Activated naive CD8-positive, alpha-beta T cell treated with anti-CD3 and anti-CD28 coated beads, Interleukin-2, amount 50 U/mL, for 24 hours (primary cell): ENCODE measurements around the gene TDP2.
"Not testable (repeated sequence)": the region's sequence is repeated elsewhere in the genome, so short reads cannot be mapped to it uniquely, and the experiment has no call there.

Source experiments
- ATAC-seq: fragments of 150-1000 bp; cut with Tn5 transposase; one replicate; pipeline ENCODE4 v1.10.0; 2021
- DNase-seq: peaks from one replicate; pipeline ENCODE4 v3.0.0; 2021
- H3K27ac Mint-ChIP-seq: one replicate; pipeline ENCODE4 v1.8.0; 2021; ENCODE audit warnings: mild to moderate bottlenecking, mixed read lengths
- H3K27me3 Mint-ChIP-seq: one replicate; pipeline ENCODE4 v1.8.0; 2021; ENCODE audit warnings: mixed read lengths
- H3K36me3 Mint-ChIP-seq: one replicate; pipeline ENCODE4 v1.8.0; 2021; ENCODE audit warnings: low read depth, mixed read lengths
- H3K4me1 Mint-ChIP-seq: one replicate; pipeline ENCODE4 v1.8.0; 2021; ENCODE audit warnings: mixed read lengths
- H3K4me3 Mint-ChIP-seq: one replicate; pipeline ENCODE4 v1.8.0; 2021; ENCODE audit warnings: mild to moderate bottlenecking, moderate library complexity, mixed read lengths
- H3K9me3 Mint-ChIP-seq: one replicate; pipeline ENCODE4 v1.8.0; 2021; ENCODE audit warnings: mixed read lengths

TDP2 gene

DNA sequence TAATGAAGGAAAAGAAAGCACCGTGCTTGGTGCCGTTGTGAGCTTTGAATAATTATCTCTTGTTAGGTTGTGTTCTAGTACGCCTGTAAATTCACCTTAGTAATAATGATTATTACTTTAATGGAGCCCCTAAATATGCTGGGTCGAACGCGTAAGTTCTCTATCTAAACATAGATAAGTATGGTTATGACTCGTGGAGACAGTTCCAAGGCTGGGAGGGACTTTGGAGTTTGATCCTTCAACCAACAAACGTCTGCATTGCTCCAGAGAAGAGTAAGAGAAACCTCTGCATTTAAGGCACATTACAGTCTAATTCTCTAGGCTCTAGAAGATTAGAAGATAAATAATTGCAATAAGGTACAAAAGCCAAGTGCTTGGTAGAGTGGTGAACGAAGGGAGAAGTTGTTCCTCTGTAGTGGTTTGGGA, 692 bp upstream of the TDP2 start:
- peak overlapping the region; percentile 99 for H3K4me3 Mint-ChIP-seq
- no peak for ATAC-seq
- H3K9me3 Mint-ChIP-seq: peaks cover 15% of the 10 kb centered on the region
- H3K36me3 Mint-ChIP-seq: peaks cover 50% of the 10 kb centered on the region
- H3K27ac Mint-ChIP-seq: peak overlapping the region; percentile 97
- peaks cover 52% of the 10 kb centered on the region for H3K4me1 Mint-ChIP-seq
- DNase-seq: no peak
- no peaks in the 10 kb centered on the region for H3K27me3 Mint-ChIP-seq

DNA sequence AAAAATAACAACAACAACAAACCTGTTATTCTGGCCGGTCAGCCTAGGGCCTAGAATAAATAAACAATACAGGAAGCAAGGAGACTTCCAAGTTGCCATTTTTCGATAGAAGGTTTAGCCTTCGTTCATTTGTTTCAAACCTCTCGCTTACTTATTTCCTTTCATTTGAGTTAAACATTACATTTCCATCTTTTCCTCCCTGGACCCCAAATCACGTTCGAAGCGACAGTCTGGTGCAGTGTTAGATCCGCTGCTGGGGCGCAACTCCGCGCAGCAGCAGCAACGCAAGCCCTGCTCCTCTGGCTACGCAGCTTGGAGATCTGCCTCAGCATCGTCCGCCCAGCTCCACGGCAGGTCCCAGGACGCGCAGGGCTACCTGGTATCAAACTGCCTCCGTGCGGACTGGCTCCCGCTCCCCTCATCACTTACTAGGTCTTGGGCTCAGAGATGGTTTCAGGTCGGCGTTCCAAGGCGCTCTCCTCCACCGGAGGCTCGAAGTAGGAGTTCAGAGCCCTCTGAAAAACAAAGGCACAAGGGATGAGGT, 530 bp downstream of the TDP2 start:
- no peaks in the 10 kb centered on the region for H3K27me3 Mint-ChIP-seq
- DNase-seq: peak; percentile 38
- peaks cover 56% of the 10 kb centered on the region for H3K36me3 Mint-ChIP-seq
- peaks cover 15% of the 10 kb centered on the region for H3K9me3 Mint-ChIP-seq
- H3K4me1 Mint-ChIP-seq: peaks cover 52% of the 10 kb centered on the region
- peak overlapping the region; percentile 97 for H3K27ac Mint-ChIP-seq
- H3K4me3 Mint-ChIP-seq: peak overlapping the region; percentile 99
- peak; percentile 44 for ATAC-seq

DNA sequence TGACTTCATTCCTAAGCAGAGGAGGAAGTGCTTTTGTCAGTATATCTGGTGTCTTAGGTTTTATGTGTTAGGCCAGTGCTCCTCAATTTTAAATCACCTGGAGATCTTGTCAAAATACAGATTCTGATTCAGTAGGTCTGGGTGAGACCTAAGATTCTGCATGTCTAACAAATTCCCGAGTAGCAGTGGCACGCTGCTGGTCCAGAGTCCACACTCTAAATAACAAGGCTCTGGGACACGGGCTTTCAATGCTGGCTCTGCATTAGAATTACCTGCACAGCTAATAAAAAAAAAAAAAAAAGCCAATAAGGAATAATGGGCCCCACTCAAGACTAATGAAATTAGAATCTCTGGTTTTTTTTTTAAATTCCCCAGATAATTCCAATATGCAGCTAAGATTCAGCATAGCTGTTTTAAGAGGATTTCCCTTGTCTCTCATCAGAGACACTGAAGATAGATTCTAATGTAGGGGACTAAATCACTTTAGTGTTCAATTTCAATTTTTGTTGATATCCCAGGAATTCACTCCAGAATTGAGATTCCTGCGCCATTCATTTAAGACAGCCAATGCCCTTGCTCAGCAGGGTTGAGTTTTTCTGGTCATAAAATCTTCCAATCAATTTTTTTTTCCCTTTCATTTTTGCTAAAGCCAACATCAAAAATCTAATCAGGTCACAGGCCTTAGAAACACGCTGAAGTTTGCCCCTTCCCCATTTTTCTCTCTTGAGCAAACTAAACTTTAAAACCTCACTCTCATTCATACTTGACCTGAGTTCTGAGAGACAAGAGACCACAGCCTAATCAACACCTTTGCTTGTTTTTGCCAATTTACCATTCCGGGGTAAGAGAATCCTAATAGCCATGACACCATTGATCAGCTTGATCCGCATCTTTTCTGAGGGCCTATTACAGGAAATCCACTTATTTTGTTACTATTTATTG, 2.4 kb downstream of the TDP2 start:
- H3K27me3 Mint-ChIP-seq: no peaks in the 10 kb centered on the region
- H3K36me3 Mint-ChIP-seq: peaks cover 49% of the 10 kb centered on the region
- peaks cover 5% of the 10 kb centered on the region for H3K9me3 Mint-ChIP-seq
- H3K27ac Mint-ChIP-seq: peak overlapping the region; percentile 41
- no peak for DNase-seq
- H3K4me3 Mint-ChIP-seq: peak overlapping the region; percentile 99
- peaks cover 55% of the 10 kb centered on the region for H3K4me1 Mint-ChIP-seq
- ATAC-seq: no peak

DNA sequence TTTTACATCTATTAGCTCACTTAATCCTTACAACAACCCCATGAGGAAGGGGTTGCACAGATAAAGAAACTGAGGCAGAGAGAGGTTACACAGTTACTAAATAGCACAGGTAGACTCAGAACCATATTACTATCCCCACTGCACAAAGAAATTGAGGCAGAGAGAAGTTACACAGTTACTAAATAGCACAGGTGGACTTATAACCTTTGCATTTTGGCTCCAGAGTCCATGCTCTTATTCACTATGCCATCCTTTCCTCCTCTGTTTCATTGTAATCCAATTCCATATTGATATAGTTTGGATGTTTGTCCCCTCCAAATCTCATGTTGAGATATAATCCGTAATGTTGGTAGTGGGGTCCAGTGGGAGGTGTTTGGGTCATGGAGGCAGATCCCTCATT, 3.5 kb downstream of the TDP2 start:
- no peaks in the 10 kb centered on the region for H3K9me3 Mint-ChIP-seq
- H3K27ac Mint-ChIP-seq: no peak overlapping the region
- H3K4me3 Mint-ChIP-seq: no peak overlapping the region
- ATAC-seq: no peak
- no peak for DNase-seq
- H3K4me1 Mint-ChIP-seq: peaks cover 47% of the 10 kb centered on the region
- H3K27me3 Mint-ChIP-seq: no peaks in the 10 kb centered on the region
- peaks cover 51% of the 10 kb centered on the region for H3K36me3 Mint-ChIP-seq

GRCh38 chr6:24662236-24662635, 4.5 kb downstream of the TDP2 start:
- Mint-ChIP-seq H3K9me3 (no peaks in the 10 kb centered on the region), H3K27ac (no peak overlapping the region), H3K36me3 (peaks cover 58% of the 10 kb centered on the region), H3K27me3 (no peaks in the 10 kb centered on the region), H3K4me1 (peaks cover 43% of the 10 kb centered on the region), H3K4me3 (no peak overlapping the region)
- no peak for DNase-seq
- no peak for ATAC-seq

GRCh38 chr6:24661759-24662158, 4.9 kb downstream of the TDP2 start:
- H3K27me3 Mint-ChIP-seq, H3K9me3 Mint-ChIP-seq, ATAC-seq, DNase-seq, H3K27ac Mint-ChIP-seq, H3K4me3 Mint-ChIP-seq: not testable (repeated sequence)
- H3K4me1 Mint-ChIP-seq: peaks cover 39% of the 10 kb centered on the region
- peaks cover 58% of the 10 kb centered on the region for H3K36me3 Mint-ChIP-seq

GRCh38 chr6:24660105-24660504, 6.6 kb downstream of the TDP2 start:
- Mint-ChIP-seq H3K4me3 (no peak overlapping the region), H3K36me3 (peaks cover 57% of the 10 kb centered on the region), H3K9me3 (no peaks in the 10 kb centered on the region), H3K27me3 (no peaks in the 10 kb centered on the region), H3K4me1 (peaks cover 35% of the 10 kb centered on the region), H3K27ac (no peak overlapping the region)
- no peak for ATAC-seq
- no peak for DNase-seq

DNA sequence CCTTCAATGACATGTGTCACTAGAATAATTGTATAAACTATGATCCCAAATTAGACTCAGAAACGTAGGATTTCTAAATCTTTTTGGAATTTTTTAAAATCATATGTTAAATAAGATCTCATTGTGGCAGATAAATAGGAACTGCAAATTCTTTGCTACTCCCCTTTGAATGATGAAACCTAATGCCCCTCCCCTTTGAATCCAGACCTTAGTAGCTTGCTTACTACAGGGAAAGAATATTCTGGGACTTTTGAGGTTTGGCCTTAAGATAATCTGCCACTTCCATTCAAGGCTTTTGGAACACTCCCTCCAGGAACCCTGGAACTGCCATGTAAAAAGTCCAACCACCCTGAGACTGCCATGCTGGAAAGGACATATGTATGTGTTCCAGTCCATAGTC, 7.1 kb downstream of the TDP2 start:
- Mint-ChIP-seq H3K36me3 (peaks cover 51% of the 10 kb centered on the region), H3K27me3 (no peaks in the 10 kb centered on the region), H3K27ac (no peak overlapping the region), H3K4me1 (peaks cover 29% of the 10 kb centered on the region), H3K4me3 (no peak overlapping the region), H3K9me3 (no peaks in the 10 kb centered on the region)
- ATAC-seq (no peak), DNase-seq (no peak)

DNA sequence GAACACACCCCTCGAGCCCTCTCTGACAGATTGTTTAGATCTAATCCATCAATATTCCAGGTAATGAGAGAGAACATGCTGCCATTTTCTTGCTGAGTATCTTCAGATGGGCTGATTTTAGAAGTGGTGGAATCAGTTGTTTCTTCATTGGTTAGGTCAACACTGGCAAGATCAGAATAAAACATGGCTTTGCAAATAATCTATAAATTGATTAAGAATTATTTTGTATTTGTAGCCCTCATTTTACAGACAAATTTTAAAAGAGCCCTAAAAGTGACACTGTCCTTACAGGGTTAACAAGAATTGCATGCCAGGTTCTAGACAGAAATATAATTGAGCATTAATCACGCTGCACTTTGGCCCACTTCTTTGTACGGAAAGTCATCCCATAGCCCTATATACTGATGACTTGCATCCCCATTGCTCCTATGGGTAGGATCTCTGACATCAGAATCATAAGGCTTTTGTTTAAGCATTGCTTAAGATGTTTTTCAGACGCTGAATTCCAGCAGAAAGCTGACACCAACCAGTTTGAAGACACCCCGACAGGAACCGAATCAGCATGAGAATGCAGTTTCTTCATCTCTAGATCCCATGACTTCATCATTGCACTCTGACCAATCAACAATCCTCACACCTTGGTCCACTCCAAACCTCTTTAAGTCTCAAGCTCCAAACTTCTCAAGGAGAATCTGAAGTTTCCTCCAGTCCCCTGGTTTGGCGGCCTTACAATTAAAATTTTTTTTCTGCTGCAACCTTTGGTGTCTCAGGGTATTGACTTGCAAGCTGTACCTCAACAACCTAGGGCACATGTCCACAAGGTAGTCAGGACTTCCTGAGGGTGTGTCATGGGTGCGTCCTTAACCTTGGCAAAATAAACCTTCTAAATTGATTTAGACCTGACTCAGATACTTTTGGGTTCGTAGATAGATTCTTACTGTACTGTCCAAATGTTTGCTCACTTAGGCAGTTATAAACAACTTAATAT, 7.8 kb downstream of the TDP2 start:
- DNase-seq: no peak
- peaks cover 46% of the 10 kb centered on the region for H3K36me3 Mint-ChIP-seq
- no peaks in the 10 kb centered on the region for H3K9me3 Mint-ChIP-seq
- ATAC-seq: no peak
- no peak overlapping the region for H3K27ac Mint-ChIP-seq
- H3K4me1 Mint-ChIP-seq: peaks cover 24% of the 10 kb centered on the region
- H3K27me3 Mint-ChIP-seq: no peaks in the 10 kb centered on the region
- no peak overlapping the region for H3K4me3 Mint-ChIP-seq

- Mint-ChIP-seq H3K4me3 (no peak overlapping the region), H3K9me3 (no peaks in the 10 kb centered on the region), H3K36me3 (peaks cover 35% of the 10 kb centered on the region), H3K4me1 (peaks cover 17% of the 10 kb centered on the region), H3K27ac (peak overlapping the region; percentile 66), H3K27me3 (no peaks in the 10 kb centered on the region)
- ATAC-seq: peak; percentile 52
- no peak for DNase-seq
Observed at GRCh38 chr6:24655215-24655614, 11.5 kb downstream of the TDP2 start.

- no peaks in the 10 kb centered on the region for H3K9me3 Mint-ChIP-seq
- ATAC-seq (no peak), DNase-seq (no peak)
- H3K4me1 Mint-ChIP-seq: peaks cover 10% of the 10 kb centered on the region
- H3K27ac Mint-ChIP-seq: no peak overlapping the region
- H3K27me3 Mint-ChIP-seq: peaks cover 4% of the 10 kb centered on the region
- H3K4me3 Mint-ChIP-seq: no peak overlapping the region
- H3K36me3 Mint-ChIP-seq: peaks cover 13% of the 10 kb centered on the region
Observed at GRCh38 chr6:24650365-24650764, 16.3 kb downstream of the TDP2 start.

GRCh38 chr6:24649691-24650090, 17.0 kb downstream of the TDP2 start:
- no peak for DNase-seq
- Mint-ChIP-seq H3K27ac (no peak overlapping the region), H3K4me1 (peaks cover 13% of the 10 kb centered on the region), H3K27me3 (peaks cover 11% of the 10 kb centered on the region), H3K4me3 (no peak overlapping the region), H3K9me3 (no peaks in the 10 kb centered on the region), H3K36me3 (peaks cover 13% of the 10 kb centered on the region)
- no peak for ATAC-seq

DNA sequence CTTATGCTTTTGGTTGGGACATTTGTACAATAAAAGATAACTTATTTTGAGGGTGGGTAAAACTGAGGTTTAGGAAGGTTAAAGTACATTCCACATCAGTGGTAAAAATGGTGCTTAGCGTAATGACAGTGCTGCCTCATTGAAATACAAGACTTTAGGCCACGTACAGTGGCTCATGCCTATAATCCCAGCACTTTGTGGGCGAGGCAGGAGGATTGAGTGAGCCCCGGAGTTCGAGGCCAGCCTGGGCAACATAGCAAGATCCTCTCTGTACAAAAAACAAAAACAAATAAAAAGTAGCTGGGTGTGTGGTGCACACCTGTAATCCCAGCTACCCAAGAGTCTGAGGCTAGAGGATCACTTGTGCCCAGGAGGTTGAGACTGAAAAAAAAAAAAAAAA, 18.4 kb downstream of the TDP2 start:
- DNase-seq: no peak
- H3K9me3 Mint-ChIP-seq: no peaks in the 10 kb centered on the region
- peaks cover 23% of the 10 kb centered on the region for H3K27me3 Mint-ChIP-seq
- H3K36me3 Mint-ChIP-seq: peaks cover 10% of the 10 kb centered on the region
- H3K4me1 Mint-ChIP-seq: peaks cover 13% of the 10 kb centered on the region
- no peak for ATAC-seq
- no peak overlapping the region for H3K4me3 Mint-ChIP-seq
- H3K27ac Mint-ChIP-seq: no peak overlapping the region

- DNase-seq: no peak
- Mint-ChIP-seq H3K27me3 (peaks cover 24% of the 10 kb centered on the region), H3K27ac (no peak overlapping the region), H3K4me3 (peak overlapping the region; percentile 85), H3K4me1 (peaks cover 13% of the 10 kb centered on the region), H3K36me3 (peaks cover 3% of the 10 kb centered on the region), H3K9me3 (no peaks in the 10 kb centered on the region)
- no peak for ATAC-seq
Observed at GRCh38 chr6:24646771-24647170, 19.9 kb downstream of the TDP2 start.
